Non-pigmented ciliary epithelial cell (primary cell): ENCODE data around the gene PUS1.
A peak's percentile ranks its signal among the peaks of the same experiment; 100 is the strongest.
"Not testable (repeated sequence)": the region's sequence is repeated elsewhere in the genome, so short reads cannot be mapped to it uniquely, and the experiment has no call there.

Experiments used
- DNase-seq: peaks from one replicate; pipeline ENCODE4 v3.0.0-alpha.2; 2010; ENCODE audit warnings: low read depth

The PUS1 gene

GRCh38 chr12:131928711-131929580 lies at the start of gene PUS1:
PUS1 (plus strand) TSS chr12:131929276; CDS start chr12:131929723, 447 bp downstream.
- DNase-seq: peak; percentile 55

GRCh38 chr12:131882804-131883520 lies 46.1 kb upstream of the PUS1 start:
- no peak for DNase-seq

GRCh38 chr12:131883521-131883900 lies 45.6 kb upstream of the PUS1 start:
- no peak for DNase-seq

GRCh38 chr12:131885076-131885475 lies 44.0 kb upstream of the PUS1 start:
- DNase-seq: not testable (repeated sequence)

GRCh38 chr12:131885543-131886057 lies 43.5 kb upstream of the PUS1 start:
- DNase-seq: no peak

- not testable (repeated sequence) for DNase-seq
Observed at GRCh38 chr12:131891722-131892121, 37.4 kb upstream of the PUS1 start.

- DNase-seq: no peak
Observed at GRCh38 chr12:131892711-131893604, 36.1 kb upstream of the PUS1 start.

- no peak for DNase-seq
Observed at GRCh38 chr12:131893605-131894312, 35.3 kb upstream of the PUS1 start.

- no peak for DNase-seq
Observed at GRCh38 chr12:131894313-131894860, 34.7 kb upstream of the PUS1 start, which contains the start of gene ULK1. ULK1 (plus strand) TSS chr12:131894622; CDS start chr12:131895002, 380 bp downstream.

- no peak for DNase-seq
Observed at GRCh38 chr12:131894981-131895639, 34.0 kb upstream of the PUS1 start.

GRCh38 chr12:131895640-131896079 lies 33.4 kb upstream of the PUS1 start:
- DNase-seq: no peak

- DNase-seq: peak; percentile 36
Observed at GRCh38 chr12:131896080-131896810, 32.8 kb upstream of the PUS1 start.

GRCh38 chr12:131896811-131897270 lies 32.2 kb upstream of the PUS1 start:
- DNase-seq: no peak

- DNase-seq: no peak
Observed at GRCh38 chr12:131897276-131897675, 31.8 kb upstream of the PUS1 start.

GRCh38 chr12:131897875-131898274 lies 31.2 kb upstream of the PUS1 start:
- DNase-seq: no peak

- DNase-seq: no peak
Observed at GRCh38 chr12:131900397-131900796, 28.7 kb upstream of the PUS1 start.

- no peak for DNase-seq
Observed at GRCh38 chr12:131901431-131902331, 27.4 kb upstream of the PUS1 start.
